ENCODE data around the gene TTC1. TPM values are rescaled to one million over a fixed set of nuclear protein-coding genes. Genes with fewer than 3 reads are reported as not detected.

TTC1 gene
- total and polyA plus RNA-seq, 2 of the 8 experiments (the other 6 are each of a cell fraction or from before 2014, with no cell fraction given) = 25.1 to 63.9 TPM

DNA sequence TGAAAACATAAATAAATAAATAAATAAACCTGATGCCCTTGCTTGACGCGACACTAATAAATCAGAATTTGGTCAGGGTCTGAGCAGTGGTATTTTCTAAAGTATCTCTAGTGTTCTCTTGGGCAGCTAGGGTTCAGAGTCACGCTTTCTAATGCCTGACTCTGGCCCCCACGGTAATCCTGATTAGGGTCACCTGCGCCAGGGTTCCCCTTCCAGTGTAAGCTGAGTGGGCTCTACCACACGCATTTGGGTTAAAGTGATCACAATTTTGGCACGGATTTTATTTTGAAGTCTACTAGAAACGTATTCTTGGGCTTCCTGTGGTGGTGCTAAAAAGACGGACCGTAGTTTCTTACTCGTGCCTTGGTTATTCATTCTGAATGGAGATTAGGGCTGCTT lies 651 bp downstream of the TTC1 start:
- Histone ChIP-seq H3K27me3 (replicated peaks in 1 of 4; ENCODE audit: control insufficient read depth in 3 of 4, extremely low read depth in 1 of 4, insufficient read depth in 3 of 4, low read length in 3 of 4) (no peaks in the 10 kb centered on the region), H3K18ac (ENCODE audit: extremely low read depth, low read length) (no peak overlapping the region), H2BK20ac (ENCODE audit: low read length) (no peak overlapping the region), H4K91ac (replicated peaks; ENCODE audit: insufficient read length, low read length) (no peak overlapping the region), H3K36me3 (ENCODE audit: control insufficient read depth in 2 of 4, insufficient read depth in 4 of 4, low read length in 3 of 4) (peaks cover 0 to 23% (median 13%) of the 10 kb centered on the region in 4 experiments; a peak in 6 of 8 replicates), H4K8ac (ENCODE audit: extremely low read depth, insufficient read depth, low read length) (no peak overlapping the region; the same call in 1 of the 2 replicates), H3K4me3 (ENCODE audit: extremely low read depth in 1 of 4, insufficient read depth in 2 of 4, low read depth in 3 of 4, low read length in 4 of 4) (peak overlapping the region; percentile 82 to 100 (median 98)), H2BK5ac (ENCODE audit: low read depth, low read length) (peak overlapping the region; percentile 82), H2BK120ac (replicated peaks; ENCODE audit: low read depth, low read length) (no peak overlapping the region), H2BK15ac (ENCODE audit: low read length) (no peak overlapping the region), H3K9ac (replicated peaks in 1 of 4; ENCODE audit: extremely low read depth in 1 of 4, low read depth in 3 of 4, low read length in 3 of 4) (peak overlapping the region; percentile 82 to 99 (median 92)), H4K20me1 (replicated peaks in 1 of 2; ENCODE audit: control insufficient read depth in 1 of 2, insufficient read depth in 2 of 2, low read length in 2 of 2) (peaks cover 2% of the 10 kb centered on the region in 2 experiments), H2AFZ (ENCODE audit: low read length) (no peak overlapping the region), H3K23me2 (ENCODE audit: low read depth, low read length) (peaks cover 4% of the 10 kb centered on the region), H4K5ac (ENCODE audit: insufficient read length, low read depth, low read length) (no peak overlapping the region), H3K14ac (ENCODE audit: insufficient read length) (no peak overlapping the region), H2BK12ac (ENCODE audit: low read depth, low read length) (no peak overlapping the region), H3K27ac (ENCODE audit: low read depth, low read length) (peak overlapping the region; percentile 93; the same call in 1 of the 2 replicates), H3K9me3 (ENCODE audit: insufficient read depth in 2 of 2, low read depth in 1 of 2, low read length in 1 of 2) (no peaks in the 10 kb centered on the region), H3K79me1 (ENCODE audit: low read depth, low read length) (no peaks in the 10 kb centered on the region), H3K56ac (replicated peaks; ENCODE audit: insufficient read length, low read depth, low read length) (peak overlapping the region; percentile 37), H3K4me2 (ENCODE audit: insufficient read depth in 1 of 2, low read depth in 2 of 2, low read length in 2 of 2) (peak overlapping the region; percentile 65 to 95), H3K23ac (ENCODE audit: insufficient read length) (no peak overlapping the region), H3K4me1 (replicated peaks in 1 of 4; ENCODE audit: control insufficient read depth in 3 of 4, insufficient read depth in 4 of 4, low read length in 3 of 4) (peaks cover 0 to 4% (median 0%) of the 10 kb centered on the region in 4 experiments; a peak in 2 of 7 replicates), H3K79me2 (ENCODE audit: control insufficient read depth in 1 of 2, insufficient read depth in 2 of 2, low read length in 2 of 2) (peaks cover 11 to 35% of the 10 kb centered on the region in 2 experiments), H2AK5ac (ENCODE audit: low read depth, low read length) (no peak overlapping the region; the same call in 1 of the 2 replicates), H3K4ac (replicated peaks; ENCODE audit: insufficient read length, low read depth, low read length) (no peak overlapping the region)
- no peak for FAIRE-seq
- WGBS, 2 experiments (ENCODE audit: extremely low coverage in 1 of 2, insufficient coverage in 1 of 2, insufficient read length in 1 of 2, insufficient replicate concordance in 2 of 2, low coverage in 1 of 2, low lambda C conversion rate in 2 of 2, missing lambda C conversion rate in 1 of 2) = 12% methylated on average over 11 of the region's 11 CpGs; no CpG with 5 or more reads in 1 of the 2 experiments
- TF ChIP-seq SIN3A (conservative IDR thresholded peaks at IDR 0.05 in 1 of 2, IDR thresholded peaks at IDR 0.05 in 1 of 2; ENCODE audit: low read depth in 1 of 2, low read length in 2 of 2) (0 out of 4 replicates have a peak, but pooled peaks of 1 of the 2 experiments have one; percentile 53), EP300 (IDR thresholded peaks at IDR 0.05; ENCODE audit: borderline replicate concordance in 1 of 2, low read depth in 2 of 2, low read length in 2 of 2) (no peak)
- POLR2A ChIA-PET (ENCODE audit: partially characterized antibody) = interaction anchor here (0.6 to 1.5 kb wide), 10 partner anchors 12 to 370 kb away, joined by 3 to 6 read pairs (median 3); no protein-coding TSS in a partner anchor
- DNase-seq (ENCODE audit: low read depth in 1 of 2, low spot score in 2 of 2) = peak in 1 of 2 experiments; percentile 38
- CTCF ChIA-PET (ENCODE audit: partially characterized antibody) = interaction anchor here (2.1 to 2.6 kb wide), 2 partner anchors 12 kb away, joined by 12 to 20 read pairs; no protein-coding TSS in a partner anchor

Measured in H1 (cell line).